Gastrocnemius medialis (tissue), 4 donors: ENCODE measurements around the gene HAAO.

ENCODE experiments used
- POLR2A ChIP-seq, 2 donors: fragments of 450-650 bp; IDR thresholded peaks; one replicate each; pipeline ENCODE4 v1.6.1; 2017; ENCODE audit warnings: antibody characterized with exemption in 2 of 2, mild to moderate bottlenecking in 2 of 2, moderate library complexity in 2 of 2
- TF ChIP-seq, protein P1 (sequence below), 5 experiments: fragments of 450-650 bp in 3 of 5; fragments of 200-600 bp in 2 of 5; sonication (generic) in 2 of 5; IDR thresholded peaks in 4 of 5; conservative IDR thresholded peaks in 1 of 5; 1 replicate in 4 of 5; 2 replicates in 1 of 5; pipeline ENCODE4 v1.5.1; 2016 to 2019; ENCODE audit warnings: antibody characterized with exemption in 5 of 5, mild to moderate bottlenecking in 3 of 5, moderate library complexity in 3 of 5

DNA sequence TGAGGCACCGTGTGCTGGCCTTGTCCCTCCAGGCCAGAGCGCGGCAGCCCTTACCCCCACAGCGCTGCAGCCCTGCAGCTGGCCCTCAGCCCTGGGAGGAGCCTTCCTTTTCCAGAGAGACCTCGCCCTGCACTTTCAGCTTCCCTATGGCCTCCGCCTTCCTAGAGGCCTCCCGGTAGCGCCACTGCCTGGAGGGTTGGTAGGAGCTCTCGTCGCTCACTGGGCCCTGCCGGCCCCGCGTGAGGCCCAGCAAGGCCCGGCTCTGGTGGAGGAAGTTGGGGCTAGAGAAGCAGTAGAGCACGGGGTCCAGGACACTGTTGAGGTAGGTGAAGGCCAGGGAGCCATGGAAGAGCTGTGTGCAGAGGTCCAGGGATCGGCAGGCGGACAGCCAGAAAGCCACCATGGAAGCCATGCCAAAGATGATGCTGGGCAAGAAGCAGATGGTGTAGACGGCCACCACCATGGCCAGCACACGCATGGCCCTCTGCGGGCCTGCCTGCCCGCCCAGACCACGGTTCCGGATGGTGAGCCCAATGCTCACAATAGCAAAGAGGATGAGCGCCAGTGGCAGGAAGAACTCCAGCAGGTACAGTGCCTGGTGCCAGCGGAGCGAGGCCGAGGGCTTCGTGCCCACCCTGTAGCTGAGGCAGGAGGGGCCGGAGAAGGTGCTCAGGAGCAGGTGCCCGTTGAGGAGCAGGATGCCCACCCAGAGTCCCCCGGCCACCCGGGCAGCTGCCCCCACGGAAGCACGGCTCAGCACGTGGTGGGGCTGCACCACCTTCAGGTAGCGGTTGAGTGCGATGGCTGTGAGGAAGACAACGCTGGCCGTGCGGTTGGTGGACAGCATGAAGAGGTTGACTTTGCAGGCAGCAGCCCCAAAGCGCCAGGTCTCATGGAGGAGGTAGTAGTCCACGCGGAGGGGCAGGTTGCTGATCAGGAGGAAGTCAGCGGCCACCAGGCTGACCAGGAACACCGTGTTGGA, 29.3 kb downstream of the HAAO start:
- TF ChIP-seq, protein P1, sequence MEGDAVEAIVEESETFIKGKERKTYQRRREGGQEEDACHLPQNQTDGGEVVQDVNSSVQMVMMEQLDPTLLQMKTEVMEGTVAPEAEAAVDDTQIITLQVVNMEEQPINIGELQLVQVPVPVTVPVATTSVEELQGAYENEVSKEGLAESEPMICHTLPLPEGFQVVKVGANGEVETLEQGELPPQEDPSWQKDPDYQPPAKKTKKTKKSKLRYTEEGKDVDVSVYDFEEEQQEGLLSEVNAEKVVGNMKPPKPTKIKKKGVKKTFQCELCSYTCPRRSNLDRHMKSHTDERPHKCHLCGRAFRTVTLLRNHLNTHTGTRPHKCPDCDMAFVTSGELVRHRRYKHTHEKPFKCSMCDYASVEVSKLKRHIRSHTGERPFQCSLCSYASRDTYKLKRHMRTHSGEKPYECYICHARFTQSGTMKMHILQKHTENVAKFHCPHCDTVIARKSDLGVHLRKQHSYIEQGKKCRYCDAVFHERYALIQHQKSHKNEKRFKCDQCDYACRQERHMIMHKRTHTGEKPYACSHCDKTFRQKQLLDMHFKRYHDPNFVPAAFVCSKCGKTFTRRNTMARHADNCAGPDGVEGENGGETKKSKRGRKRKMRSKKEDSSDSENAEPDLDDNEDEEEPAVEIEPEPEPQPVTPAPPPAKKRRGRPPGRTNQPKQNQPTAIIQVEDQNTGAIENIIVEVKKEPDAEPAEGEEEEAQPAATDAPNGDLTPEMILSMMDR (IDR thresholded peaks at IDR 0.05 in 4 of 5, conservative IDR thresholded peaks at IDR 0.05 in 1 of 5), result no peak
- no peak for TF ChIP-seq POLR2A (IDR thresholded peaks at IDR 0.05)
